IPS DF 6.9 (cell line): ENCODE data around the gene CNIH3.

Source experiments
- DNase-seq: peaks from one replicate; pipeline ENCODE4 v3.0.0-alpha.2; 2013; ENCODE audit warnings: low read depth, low spot score
- H3K27ac ChIP-seq: one replicate; pipeline ENCODE4 v1.5.1; 2013; ENCODE audit warnings: low read length, control low read depth
- H3K27me3 ChIP-seq: 2 replicates; pipeline ENCODE4 v1.6.1; 2013; ENCODE audit warnings: mild to moderate bottlenecking, low read length; ENCODE audit not compliant: control insufficient read depth, insufficient read depth
- H3K36me3 ChIP-seq: 2 replicates; pipeline ENCODE4 v1.6.1; 2013; ENCODE audit warnings: low read length; ENCODE audit not compliant: control insufficient read depth, insufficient read depth
- H3K4me1 ChIP-seq: 2 replicates; pipeline ENCODE4 v1.6.1; 2013; ENCODE audit warnings: low read length; ENCODE audit not compliant: control insufficient read depth, insufficient read depth
- H3K4me3 ChIP-seq: 2 replicates; pipeline ENCODE4 v1.5.1; 2013; ENCODE audit warnings: mild to moderate bottlenecking, low read length
- H3K9me3 ChIP-seq: 2 replicates; pipeline ENCODE4 v1.6.1; 2013; ENCODE audit warnings: low read length, inconsistent platforms; ENCODE audit not compliant: control insufficient read depth, insufficient read depth
- WGBS: extraction: QIAGEN DNeasy Blood & Tissue Kit; methylation state at CpG from one replicate; pipeline ENCODE4 v1.1.7; 2013; ENCODE audit warnings: mixed read lengths, missing lambda C conversion rate; ENCODE audit not compliant: insufficient read length, insufficient coverage; 5-methylcytosine and 5-hydroxymethylcytosine counted together

Gene CNIH3

GRCh38 chr1:224739997-224740684, 124.0 kb downstream of the CNIH3 start:
- Histone ChIP-seq H3K27me3 (no peaks in the 10 kb centered on the region), H3K4me3 (no peak overlapping the region), H3K9me3 (no peaks in the 10 kb centered on the region), H3K27ac (no peak overlapping the region), H3K4me1 (peaks cover 12% of the 10 kb centered on the region), H3K36me3 (no peaks in the 10 kb centered on the region)
- no CpG with 5 or more reads among the region's 7 CpGs for WGBS
- DNase-seq = no peak

DNA sequence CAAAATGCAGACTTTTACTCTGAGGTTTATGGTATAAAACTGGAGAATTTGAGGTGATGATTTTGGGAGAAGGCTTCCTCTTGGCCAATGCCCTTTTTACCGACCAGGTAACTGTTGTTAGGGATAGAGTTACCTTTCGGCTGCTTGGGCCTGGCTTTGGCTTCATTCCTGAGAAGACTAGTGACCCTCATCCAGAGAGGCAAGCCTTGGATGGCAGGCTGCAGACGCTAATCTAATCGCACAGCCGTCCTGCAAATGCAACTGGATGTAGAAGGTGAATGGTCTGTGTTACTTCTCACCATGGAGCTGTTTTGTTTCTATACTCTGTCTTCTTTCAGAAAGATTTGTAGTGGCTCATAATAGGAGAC, 124.6 kb downstream of the CNIH3 start:
- Histone ChIP-seq H3K9me3 (no peaks in the 10 kb centered on the region), H3K27me3 (no peaks in the 10 kb centered on the region), H3K4me1 (peaks cover 12% of the 10 kb centered on the region), H3K4me3 (no peak overlapping the region), H3K27ac (no peak overlapping the region), H3K36me3 (no peaks in the 10 kb centered on the region)
- WGBS = no CpG with 5 or more reads among the region's 5 CpGs
- no peak for DNase-seq

- H3K36me3 ChIP-seq = no peaks in the 10 kb centered on the region
- DNase-seq = no peak
- no peaks in the 10 kb centered on the region for H3K27me3 ChIP-seq
- no peak overlapping the region for H3K27ac ChIP-seq
- no CpG with 5 or more reads among the region's 6 CpGs for WGBS
- H3K4me3 ChIP-seq = no peak overlapping the region
- peaks cover 7% of the 10 kb centered on the region for H3K4me1 ChIP-seq
- H3K9me3 ChIP-seq = no peaks in the 10 kb centered on the region
Observed at GRCh38 chr1:224742349-224742748, 126.2 kb downstream of the CNIH3 start.

GRCh38 chr1:224743608-224744164, 127.6 kb downstream of the CNIH3 start:
- no CpG with 5 or more reads among the region's 9 CpGs for WGBS
- Histone ChIP-seq H3K27ac (no peak overlapping the region), H3K9me3 (no peaks in the 10 kb centered on the region), H3K4me1 (peaks cover 1% of the 10 kb centered on the region; the same call in 1 of the 2 replicates), H3K36me3 (no peaks in the 10 kb centered on the region), H3K4me3 (no peak overlapping the region), H3K27me3 (no peaks in the 10 kb centered on the region)
- DNase-seq = no peak

DNA sequence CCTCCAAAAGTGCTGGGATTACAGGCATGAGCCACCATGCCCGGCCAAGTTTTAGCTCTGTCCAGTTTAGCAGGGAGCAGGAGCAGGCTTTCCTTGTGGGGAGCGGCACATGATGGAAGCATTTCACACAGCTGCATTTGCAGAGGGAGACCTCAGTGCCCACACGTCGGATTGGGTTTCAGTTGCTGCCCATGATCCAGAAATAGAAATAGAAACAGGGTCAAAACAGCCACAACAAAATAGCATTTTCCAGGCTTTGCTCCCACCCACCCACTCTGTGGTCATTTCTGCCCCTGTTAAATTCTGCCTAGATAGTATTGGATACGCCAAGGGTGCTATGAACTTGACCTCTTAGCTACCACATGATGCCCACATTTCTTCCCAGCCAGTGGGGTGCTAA, 128.4 kb downstream of the CNIH3 start:
- Histone ChIP-seq H3K4me3 (no peak overlapping the region), H3K36me3 (no peaks in the 10 kb centered on the region), H3K27me3 (no peaks in the 10 kb centered on the region), H3K4me1 (peaks cover 1% of the 10 kb centered on the region; the same call in 1 of the 2 replicates), H3K9me3 (no peaks in the 10 kb centered on the region), H3K27ac (no peak overlapping the region)
- WGBS = no CpG with 5 or more reads among the region's 5 CpGs
- no peak for DNase-seq

DNA sequence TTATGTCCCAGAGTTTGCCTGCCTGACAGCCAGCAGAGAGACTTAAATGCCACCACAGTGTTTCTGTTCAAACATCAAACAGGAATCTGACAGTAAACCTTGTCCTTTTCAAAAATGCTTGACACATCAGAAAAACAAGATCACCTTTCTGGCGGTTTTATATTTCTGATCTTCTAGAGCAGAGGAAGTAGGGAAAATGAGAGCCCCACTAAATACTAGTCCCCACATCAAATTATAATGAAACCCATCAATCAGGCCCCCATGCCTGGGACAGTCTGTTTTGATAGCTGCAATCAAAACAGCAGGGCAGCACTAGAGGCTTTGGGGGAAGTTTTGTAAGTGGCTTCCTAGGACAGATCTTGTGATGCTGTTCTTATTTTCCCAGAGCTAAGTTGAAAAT, 129.3 kb downstream of the CNIH3 start:
- Histone ChIP-seq H3K27me3 (no peaks in the 10 kb centered on the region), H3K9me3 (no peaks in the 10 kb centered on the region), H3K27ac (no peak overlapping the region), H3K4me1 (peaks cover 1% of the 10 kb centered on the region; the same call in 1 of the 2 replicates), H3K4me3 (no peak overlapping the region), H3K36me3 (no peaks in the 10 kb centered on the region)
- no CpG with 5 or more reads among the region's 1 CpG for WGBS
- DNase-seq = no peak

GRCh38 chr1:224745924-224746323, 129.8 kb downstream of the CNIH3 start:
- no peaks in the 10 kb centered on the region for H3K36me3 ChIP-seq
- DNase-seq = no peak
- H3K27me3 ChIP-seq = no peaks in the 10 kb centered on the region
- no peak overlapping the region for H3K27ac ChIP-seq
- no peaks in the 10 kb centered on the region for H3K9me3 ChIP-seq
- no peak overlapping the region for H3K4me3 ChIP-seq
- H3K4me1 ChIP-seq = peaks cover 1% of the 10 kb centered on the region; the same call in 1 of the 2 replicates
- no CpG with 5 or more reads among the region's 4 CpGs for WGBS

DNA sequence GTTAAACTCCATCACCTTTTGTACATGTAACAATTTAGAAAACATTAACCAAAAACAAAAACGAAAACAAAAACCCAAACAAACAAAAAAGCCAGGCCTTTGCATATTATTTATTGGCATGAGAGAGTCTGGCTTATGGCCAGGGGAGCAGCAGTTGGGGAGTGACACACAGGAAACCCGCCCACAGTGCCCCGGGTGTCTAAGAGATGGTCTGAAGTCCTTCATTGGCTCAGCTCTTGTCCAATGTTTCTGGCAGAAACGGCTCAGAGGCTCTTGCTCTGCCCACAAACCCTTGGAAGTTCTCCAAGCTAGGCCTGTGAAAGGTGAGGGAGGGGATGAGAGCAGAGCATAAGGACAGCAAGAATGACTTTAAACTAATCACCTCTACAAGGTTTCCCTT, 131.5 kb downstream of the CNIH3 start:
- 100% methylated on average over 1 of the region's 4 CpGs for WGBS
- H3K9me3 ChIP-seq = no peaks in the 10 kb centered on the region

GRCh38 chr1:224749916-224750315, 133.8 kb downstream of the CNIH3 start:
- Histone ChIP-seq H3K27ac (no peak overlapping the region), H3K27me3 (no peaks in the 10 kb centered on the region), H3K9me3 (no peaks in the 10 kb centered on the region), H3K4me1 (no peaks in the 10 kb centered on the region), H3K4me3 (no peak overlapping the region), H3K36me3 (no peaks in the 10 kb centered on the region)
- DNase-seq = no peak
- WGBS = 100% methylated on average over 2 of the region's 4 CpGs

More for the DNA sequence above, 131.5 kb downstream of the CNIH3 start:
- no peak for DNase-seq
- no peaks in the 10 kb centered on the region for H3K27me3 ChIP-seq
- H3K36me3 ChIP-seq = no peaks in the 10 kb centered on the region
- H3K27ac ChIP-seq = no peak overlapping the region
- no peaks in the 10 kb centered on the region for H3K4me1 ChIP-seq
- H3K4me3 ChIP-seq = no peak overlapping the region

- H3K4me3 ChIP-seq = no peak overlapping the region
- no peaks in the 10 kb centered on the region for H3K9me3 ChIP-seq
- H3K27ac ChIP-seq = no peak overlapping the region
- H3K4me1 ChIP-seq = no peaks in the 10 kb centered on the region
- DNase-seq = no peak
- WGBS = no CpG with 5 or more reads among the region's 6 CpGs
- no peaks in the 10 kb centered on the region for H3K27me3 ChIP-seq
- H3K36me3 ChIP-seq = no peaks in the 10 kb centered on the region
Observed at GRCh38 chr1:224751624-224752311, 135.7 kb downstream of the CNIH3 start.
